Muscle of leg (tissue), 11 donors: Measurements from ENCODE around the gene NUDT14. TPM values are rescaled to one million over a fixed set of nuclear protein-coding genes. Genes with fewer than 3 reads are reported as not detected.

Source experiments
- DNase-seq: peaks from one replicate; pipeline ENCODE4 v3.0.0; 2013
- H3K27ac ChIP-seq: one replicate; pipeline ENCODE4 v1.5.1; 2013; ENCODE audit warnings: mild to moderate bottlenecking, low read length, control low read depth
- H3K27me3 ChIP-seq: one replicate; pipeline ENCODE4 v1.6.1; 2013; ENCODE audit warnings: low read length; ENCODE audit not compliant: control insufficient read depth, insufficient read depth
- H3K36me3 ChIP-seq: one replicate; pipeline ENCODE4 v1.6.1; 2013; ENCODE audit warnings: low read length; ENCODE audit not compliant: control insufficient read depth, insufficient read depth
- H3K4me1 ChIP-seq: one replicate; pipeline ENCODE4 v1.6.1; 2013; ENCODE audit warnings: low read length; ENCODE audit not compliant: control insufficient read depth, insufficient read depth
- H3K4me3 ChIP-seq: one replicate; pipeline ENCODE4 v1.5.1; 2013; ENCODE audit warnings: low read length, control low read depth
- H3K9me3 ChIP-seq: replicated peaks from 2 replicates; pipeline ENCODE4 v1.6.1; 2013; ENCODE audit warnings: low read depth, low read length; ENCODE audit not compliant: control insufficient read depth
- WGBS: methylation state at CpG from one replicate; pipeline ENCODE4 v1.1.5; 2013; ENCODE audit warnings: missing lambda C conversion rate; ENCODE audit not compliant: insufficient coverage; 5-methylcytosine and 5-hydroxymethylcytosine counted together
- polyA plus RNA-seq, 8 donors: library from polyadenylated mRNA; unstranded; fragments of 120-200 nt; gene quantifications; one replicate each; pipeline versions ENCODE4 v1.2.1 to v1.2.3, GENCODE V29; 2013; ENCODE audit warnings: inconsistent platforms in 1 of 8, low replicate concordance in 1 of 8; ENCODE audit not compliant: insufficient read length in 8 of 8, insufficient read depth in 1 of 8
- total RNA-seq: library from RNA; stranded (reverse); fragments of 120-200 nt; gene quantifications from one replicate; pipeline ENCODE4 v1.2.4, GENCODE V29; 2013

NUDT14 gene
- total and polyA plus RNA-seq, 9 donors: 10.5 to 22.8 (median 16.1) TPM

DNA sequence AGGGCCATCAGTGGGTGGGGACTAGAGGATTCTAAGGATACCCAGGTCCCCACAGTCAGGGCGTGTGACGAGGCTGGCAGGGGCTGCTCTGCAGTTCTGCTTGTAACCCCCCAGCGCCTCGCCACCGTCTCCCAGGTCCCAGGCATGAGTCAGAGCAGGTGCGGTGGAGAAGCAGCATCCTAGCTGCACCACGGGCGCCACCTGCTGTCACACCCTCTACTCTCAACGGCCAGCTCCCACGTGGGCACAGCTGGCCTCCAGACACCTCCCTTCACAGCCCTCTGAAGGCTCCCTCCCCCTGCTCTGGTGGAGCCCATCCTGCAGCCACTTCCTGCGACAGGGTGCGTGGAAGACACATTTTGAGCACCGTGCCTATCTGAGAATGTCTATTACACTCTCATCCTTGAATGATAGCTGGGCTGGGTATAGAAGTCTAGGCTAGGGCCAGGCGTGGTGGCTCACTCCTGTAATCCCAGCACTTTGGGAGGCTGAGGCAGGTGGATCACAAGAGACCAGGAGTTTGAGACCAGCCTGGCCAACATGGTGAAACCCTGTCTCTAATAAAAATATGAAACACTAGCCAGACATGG, 6.9 kb upstream of the NUDT14 start:
- no peaks in the 10 kb centered on the region for H3K36me3 ChIP-seq
- WGBS: 66% methylated on average over 9 of the region's 14 CpGs
- H3K9me3 ChIP-seq: peaks cover 8% of the 10 kb centered on the region
- DNase-seq: no peak
- H3K27me3 ChIP-seq: peaks cover 20% of the 10 kb centered on the region
- H3K4me3 ChIP-seq: no peak overlapping the region
- peaks cover 16% of the 10 kb centered on the region for H3K4me1 ChIP-seq
- no peak overlapping the region for H3K27ac ChIP-seq

GRCh38 chr14:105187116-105187515, 6.0 kb upstream of the NUDT14 start:
- Histone ChIP-seq H3K4me1 (peaks cover 22% of the 10 kb centered on the region), H3K9me3 (peaks cover 8% of the 10 kb centered on the region), H3K27ac (no peak overlapping the region), H3K4me3 (no peak overlapping the region), H3K27me3 (peaks cover 20% of the 10 kb centered on the region), H3K36me3 (no peaks in the 10 kb centered on the region)
- WGBS: 63% methylated on average over 2 of the region's 4 CpGs
- DNase-seq: no peak

DNA sequence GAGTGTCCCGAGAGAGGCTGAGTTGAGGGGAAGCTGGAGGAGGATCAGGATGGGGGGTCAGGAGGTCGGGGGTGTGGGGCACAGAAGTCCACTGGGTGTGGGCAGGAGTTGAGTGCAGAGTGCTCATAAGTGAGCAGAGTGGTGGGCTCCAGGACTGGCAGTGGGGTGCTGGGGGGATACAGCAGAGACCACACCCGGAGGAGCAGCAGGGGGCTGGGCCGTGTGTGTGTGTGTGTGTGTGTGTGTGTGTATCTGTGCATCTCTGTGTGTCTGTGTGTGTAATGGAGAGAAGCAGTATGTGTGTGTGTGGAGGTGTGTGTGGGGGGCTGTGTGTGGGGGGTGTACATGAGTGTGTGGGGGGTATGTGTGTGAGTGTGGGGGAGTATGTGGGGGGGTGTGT, 4.9 kb upstream of the NUDT14 start:
- H3K36me3 ChIP-seq: no peaks in the 10 kb centered on the region

DNA sequence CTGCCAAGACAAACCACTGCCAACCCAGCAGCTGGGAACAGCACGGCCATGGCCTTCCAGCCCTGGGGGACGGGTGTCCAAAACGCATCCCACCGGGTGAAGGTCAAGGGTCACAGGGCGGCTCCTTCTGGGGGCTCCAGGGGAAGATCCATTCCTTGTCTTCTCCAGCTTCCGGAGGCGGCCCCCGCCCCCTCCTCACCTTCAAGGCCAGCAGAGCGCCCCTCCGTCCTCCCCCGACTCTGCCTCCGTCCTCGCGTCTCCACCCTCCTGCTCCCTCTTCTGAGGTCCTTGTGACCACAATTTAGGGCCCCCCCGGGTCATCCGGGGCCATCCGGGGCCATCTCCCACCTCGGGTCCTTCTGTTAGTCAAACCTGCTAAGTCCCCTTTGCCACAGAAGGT, 3.9 kb upstream of the NUDT14 start:
- 64% methylated on average over 18 of the region's 18 CpGs for WGBS
- Histone ChIP-seq H3K27ac (no peak overlapping the region), H3K27me3 (peaks cover 18% of the 10 kb centered on the region), H3K4me1 (peaks cover 36% of the 10 kb centered on the region), H3K36me3 (no peaks in the 10 kb centered on the region), H3K9me3 (peaks cover 8% of the 10 kb centered on the region), H3K4me3 (no peak overlapping the region)
- DNase-seq: no peak

More for the DNA sequence above, 4.9 kb upstream of the NUDT14 start:
- DNase-seq: no peak
- Histone ChIP-seq H3K9me3 (peaks cover 8% of the 10 kb centered on the region), H3K27ac (no peak overlapping the region), H3K4me1 (peaks cover 30% of the 10 kb centered on the region), H3K27me3 (peaks cover 17% of the 10 kb centered on the region), H3K4me3 (no peak overlapping the region)
- WGBS: 26% methylated on average over 4 of the region's 4 CpGs

GRCh38 chr14:105184461-105184860, 3.3 kb upstream of the NUDT14 start:
- Histone ChIP-seq H3K36me3 (no peaks in the 10 kb centered on the region), H3K27me3 (peaks cover 16% of the 10 kb centered on the region), H3K9me3 (peaks cover 8% of the 10 kb centered on the region), H3K4me3 (no peak overlapping the region), H3K4me1 (peaks cover 40% of the 10 kb centered on the region), H3K27ac (no peak overlapping the region)
- DNase-seq: no peak
- WGBS: 46% methylated on average over 9 of the region's 9 CpGs

GRCh38 chr14:105182296-105183020, 1.3 kb upstream of the NUDT14 start:
- H3K4me3 ChIP-seq: no peak overlapping the region
- WGBS: 44% methylated on average over 19 of the region's 25 CpGs
- H3K9me3 ChIP-seq: no peaks in the 10 kb centered on the region
- peaks cover 60% of the 10 kb centered on the region for H3K4me1 ChIP-seq
- H3K27me3 ChIP-seq: peaks cover 6% of the 10 kb centered on the region
- H3K36me3 ChIP-seq: no peaks in the 10 kb centered on the region
- DNase-seq: no peak
- H3K27ac ChIP-seq: no peak overlapping the region

DNA sequence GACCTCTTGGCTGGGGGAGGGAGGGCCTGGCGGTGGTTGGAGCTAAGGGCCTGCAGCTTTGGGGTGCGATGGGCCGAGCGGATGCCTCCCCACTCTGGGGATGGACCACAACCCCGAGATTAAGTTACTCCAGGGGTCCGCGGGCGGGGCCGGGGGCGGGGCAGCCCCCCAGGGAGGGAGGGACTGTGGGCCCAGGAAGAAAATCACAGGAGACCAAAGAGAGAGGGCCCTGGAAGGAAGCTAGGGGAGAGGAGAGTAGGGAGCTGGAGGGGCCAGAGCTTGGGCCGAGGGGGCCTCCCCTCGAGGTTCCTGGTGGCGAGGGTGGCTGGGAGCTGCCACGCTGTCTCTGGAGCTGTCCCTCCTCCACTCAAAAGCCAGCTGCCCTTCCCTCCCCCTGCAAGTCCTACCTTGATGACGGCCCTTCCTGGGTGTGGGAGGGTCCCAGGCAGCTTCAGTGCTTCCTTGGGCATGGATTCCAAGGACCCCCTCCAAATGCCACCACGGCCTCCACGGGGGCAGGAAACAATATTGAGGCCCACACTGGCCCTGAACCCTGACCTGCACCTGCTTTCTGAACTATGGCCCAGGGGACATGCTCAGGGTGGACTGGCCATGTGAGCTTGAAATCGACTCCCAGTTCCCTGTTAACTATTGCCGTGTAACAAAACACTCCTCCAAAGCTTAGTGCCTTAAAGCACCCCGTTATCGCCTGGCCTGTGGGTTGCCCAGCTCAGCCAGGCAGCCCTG, 610 bp upstream of the NUDT14 start:
- Histone ChIP-seq H3K4me3 (no peak overlapping the region), H3K4me1 (peaks cover 67% of the 10 kb centered on the region), H3K27me3 (peaks cover 5% of the 10 kb centered on the region), H3K9me3 (no peaks in the 10 kb centered on the region), H3K36me3 (no peaks in the 10 kb centered on the region), H3K27ac (no peak overlapping the region)
- 53% methylated on average over 5 of the region's 21 CpGs for WGBS
- no peak for DNase-seq

DNA sequence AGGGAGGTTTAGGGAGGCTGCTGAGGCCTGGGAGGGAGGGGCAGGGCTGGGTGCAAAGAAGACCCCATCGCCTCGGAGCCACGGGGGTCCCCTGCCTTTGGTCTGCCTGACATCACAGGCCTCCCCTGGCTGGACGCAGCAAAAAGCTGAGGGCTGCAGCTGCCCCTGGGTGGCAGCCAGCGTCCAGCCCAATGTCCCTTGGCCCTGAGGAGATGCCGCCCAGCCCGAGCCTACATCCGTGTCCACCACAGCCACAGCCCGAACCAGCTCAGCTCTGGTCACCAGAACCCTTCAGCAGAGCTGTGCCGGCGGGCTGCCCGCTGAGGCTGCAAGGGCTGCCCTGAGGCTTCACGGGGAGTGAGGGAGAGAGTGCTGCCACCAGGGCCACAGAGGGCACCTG, 1.9 kb downstream of the NUDT14 start:
- WGBS: 84% methylated on average over 13 of the region's 13 CpGs

GRCh38 chr14:105178868-105179140, 2.3 kb downstream of the NUDT14 start:
- H3K9me3 ChIP-seq: no peaks in the 10 kb centered on the region
- H3K4me3 ChIP-seq: no peak overlapping the region
- no peak overlapping the region for H3K27ac ChIP-seq
- peaks cover 5% of the 10 kb centered on the region for H3K27me3 ChIP-seq
- H3K4me1 ChIP-seq: peaks cover 86% of the 10 kb centered on the region
- DNase-seq: no peak
- no peaks in the 10 kb centered on the region for H3K36me3 ChIP-seq
- 91% methylated on average over 10 of the region's 11 CpGs for WGBS

More for the DNA sequence above, 1.9 kb downstream of the NUDT14 start:
- Histone ChIP-seq H3K9me3 (no peaks in the 10 kb centered on the region), H3K27me3 (peaks cover 5% of the 10 kb centered on the region), H3K4me1 (peaks cover 84% of the 10 kb centered on the region), H3K4me3 (no peak overlapping the region), H3K27ac (no peak overlapping the region), H3K36me3 (no peaks in the 10 kb centered on the region)
- no peak for DNase-seq

DNA sequence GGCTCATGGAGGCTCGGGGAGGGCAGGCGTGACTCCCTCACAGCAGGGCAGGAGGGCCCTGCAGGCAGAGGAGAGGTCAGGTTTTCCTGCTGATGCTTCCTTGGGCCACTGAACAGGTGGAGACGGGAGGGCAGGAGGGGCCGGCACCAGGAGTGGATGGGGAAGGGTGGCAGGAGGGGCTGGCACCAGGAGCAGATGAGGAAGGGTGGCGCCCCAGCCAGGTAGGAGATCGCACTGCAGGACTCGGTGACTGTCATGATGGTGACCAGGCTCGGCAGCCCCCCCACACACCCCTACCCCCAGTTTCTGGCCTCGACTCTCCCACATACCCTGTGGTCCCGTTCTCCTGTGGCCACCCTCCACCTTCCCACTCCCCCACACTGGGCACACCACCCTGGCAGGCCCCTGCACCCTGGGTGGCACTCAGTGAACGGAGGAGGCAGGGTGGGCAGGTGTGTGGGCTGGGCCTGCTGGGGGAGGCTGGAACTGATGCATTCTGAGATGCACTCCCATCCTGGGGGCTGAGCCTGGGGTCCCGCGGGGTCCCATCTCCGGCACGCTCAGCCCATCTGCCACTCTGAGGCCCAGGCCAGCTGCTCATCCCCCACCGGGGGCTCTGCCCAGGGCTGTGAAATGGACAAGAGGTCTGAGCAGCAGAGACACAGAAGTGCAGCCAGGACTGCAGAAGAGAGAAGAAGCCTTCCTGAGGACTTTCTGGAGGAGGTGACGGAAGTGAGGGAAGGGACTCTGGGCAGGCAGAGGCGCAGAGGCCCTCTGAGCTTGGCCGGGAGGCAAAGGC, 2.8 kb downstream of the NUDT14 start:
- Histone ChIP-seq H3K4me1 (peaks cover 89% of the 10 kb centered on the region), H3K27ac (no peak overlapping the region)

More for the DNA sequence above, 2.8 kb downstream of the NUDT14 start:
- no peak for DNase-seq
- peaks cover 5% of the 10 kb centered on the region for H3K27me3 ChIP-seq
- H3K36me3 ChIP-seq: no peaks in the 10 kb centered on the region
- WGBS: 78% methylated on average over 17 of the region's 19 CpGs
- H3K9me3 ChIP-seq: no peaks in the 10 kb centered on the region
- no peak overlapping the region for H3K4me3 ChIP-seq
